HG03575 (cell line): ENCODE data around the gene ZFP69.
"Not testable (repeated sequence)": the region's sequence is repeated elsewhere in the genome, so short reads cannot be mapped to it uniquely, and the experiment has no call there.

Experiments used
- ATAC-seq: cut with Tn5 transposase; IDR thresholded peaks from one replicate; pipeline ENCODE4 v1.9.1; 2021; ENCODE audit not compliant: unreplicated experiment, insufficient number of reproducible peaks, low FRiP score; ENCODE audit errors: extremely low read depth

Gene ZFP69

GRCh38 chr1:40502651-40503050 lies 25.6 kb downstream of the ZFP69 start:
- not testable (repeated sequence) for ATAC-seq

GRCh38 chr1:40507973-40508372 lies 30.9 kb downstream of the ZFP69 start:
- ATAC-seq, result no peak

GRCh38 chr1:40508375-40509341 lies 31.6 kb downstream of the ZFP69 start, which contains the start of gene EXO5:
Gene EXO5 (plus strand): TSS chr1:40508767. CDS start chr1:40514545, 5,778 bp downstream.
- ATAC-seq, result no peak

- ATAC-seq, result no peak
Observed at GRCh38 chr1:40519517-40519916, 42.4 kb downstream of the ZFP69 start.

GRCh38 chr1:40530735-40531380 lies 53.8 kb downstream of the ZFP69 start:
- no peak for ATAC-seq

- ATAC-seq, result no peak
Observed at GRCh38 chr1:40531381-40532061, 54.4 kb downstream of the ZFP69 start, which contains the start of gene ZNF684. Gene ZNF684 (plus strand): TSS chr1:40531637. CDS start chr1:40533167, 1,530 bp downstream.

GRCh38 chr1:40532062-40532389 lies 54.9 kb downstream of the ZFP69 start:
- no peak for ATAC-seq

GRCh38 chr1:40532844-40533424 lies 55.8 kb downstream of the ZFP69 start:
- no peak for ATAC-seq

GRCh38 chr1:40534589-40534988 lies 57.5 kb downstream of the ZFP69 start:
- no peak for ATAC-seq

- ATAC-seq, result no peak
Observed at GRCh38 chr1:40535732-40536131, 58.6 kb downstream of the ZFP69 start.

- no peak for ATAC-seq
Observed at GRCh38 chr1:40539338-40539737, 62.2 kb downstream of the ZFP69 start.
